PC-3 (cell line): Measurements from ENCODE around the gene CD2AP. TPM values are rescaled to one million over a fixed set of nuclear protein-coding genes. Genes with fewer than 3 reads are reported as not detected.
A peak's percentile ranks its signal among the peaks of the same experiment; 100 is the strongest.

Experiments used
- ATAC-seq: fragments of 200-7000 bp; cut with Tn5 transposase; 2 replicates; pipeline ENCODE4 v1.9.1; 2020; ENCODE audit warnings: mild to moderate bottlenecking, moderate library complexity
- BruUV-seq: library from RNA; stranded (reverse); fragments of 400-500 nt; replicated peaks from 2 replicates; lab custom pipeline; 2021; lab: Mats Ljungman, UMichigan
- CTCF ChIA-PET: fragments of 300-600 bp; sonication (Branson Sonifier 250); formaldehyde crosslinking; loops from one replicate; lab custom pipeline; 2022; ENCODE audit warnings: antibody characterized with exemption; lab: Charles Lee
- POLR2A ChIA-PET: fragments of 300-600 bp; sonication (Branson Sonifier 250); formaldehyde crosslinking; loops from one replicate; lab custom pipeline; 2022; ENCODE audit warnings: antibody characterized with exemption; ENCODE audit not compliant: unreplicated experiment; lab: Charles Lee
- DNase-seq: peaks from one replicate; pipeline ENCODE4 v3.0.0-alpha.2; 2015
- H2AFZ ChIP-seq: fragments of 300-600 bp; sonication (generic); 2 replicates; pipeline ENCODE4 v1.6.0; 2016; ENCODE audit warnings: antibody characterized with exemption, low read length
- H3F3A ChIP-seq: fragments of 300-600 bp; sonication (generic); one replicate; pipeline ENCODE4 v1.6.0; 2017; ENCODE audit warnings: antibody characterized with exemption, low read length, control low read depth, mild to moderate bottlenecking; ENCODE audit not compliant: unreplicated experiment
- H3K27ac ChIP-seq: fragments of 300-600 bp; sonication (generic); 2 replicates; pipeline ENCODE4 v1.5.1; 2016; ENCODE audit warnings: mild to moderate bottlenecking, low read length
- H3K27me3 ChIP-seq: fragments of 300-600 bp; sonication (generic); 2 replicates; pipeline ENCODE4 v1.6.1; 2016; ENCODE audit warnings: low read length, mixed read lengths
- H3K36me3 ChIP-seq: fragments of 300-600 bp; sonication (generic); 2 replicates; pipeline ENCODE4 v1.6.1; 2016; ENCODE audit warnings: low read depth, mixed run types, low read length, mixed read lengths
- H3K4me1 ChIP-seq: fragments of 300-600 bp; sonication (generic); 2 replicates; pipeline ENCODE4 v1.5.1; 2016; ENCODE audit warnings: low read length; ENCODE audit not compliant: insufficient read depth
- H3K4me2 ChIP-seq: fragments of 300-600 bp; sonication (generic); 2 replicates; pipeline ENCODE4 v1.6.0; 2016; ENCODE audit warnings: low read length
- H3K4me3 ChIP-seq: fragments of 300-600 bp; sonication (generic); 2 replicates; pipeline ENCODE4 v1.5.1; 2016; ENCODE audit warnings: mild to moderate bottlenecking, low read length, mixed read lengths
- H3K79me2 ChIP-seq: fragments of 300-600 bp; sonication (generic); 2 replicates; pipeline ENCODE4 v1.6.1; 2017; ENCODE audit warnings: low read length, mixed read lengths
- H3K9ac ChIP-seq: fragments of 300-600 bp; sonication (generic); 2 replicates; pipeline ENCODE4 v1.6.0; 2016; ENCODE audit warnings: mild to moderate bottlenecking, low read length
- H3K9me2 ChIP-seq: fragments of 300-600 bp; sonication (generic); replicated peaks from 2 replicates; pipeline ENCODE4 v1.6.1; 2016; ENCODE audit warnings: mixed run types, low read length, mixed read lengths
- H3K9me3 ChIP-seq: fragments of 300-600 bp; sonication (generic); 2 replicates; pipeline ENCODE4 v1.6.1; 2016; ENCODE audit warnings: low read length, mixed read lengths
- H4K20me1 ChIP-seq: fragments of 300-600 bp; sonication (generic); 2 replicates; pipeline ENCODE4 v1.6.1; 2016; ENCODE audit warnings: low read length, mixed read lengths
- CTCF ChIP-seq: fragments of 300-600 bp; sonication (generic); conservative IDR thresholded peaks from 2 replicates; pipeline ENCODE4 v1.5.1; 2017; ENCODE audit warnings: antibody characterized with exemption, low read depth, mild to moderate bottlenecking, low read length
- EZH2 ChIP-seq: fragments of 300-600 bp; sonication (generic); IDR thresholded peaks from one replicate; pipeline ENCODE4 v1.6.1; 2017; ENCODE audit warnings: antibody characterized with exemption, mild to moderate bottlenecking, low read length; ENCODE audit not compliant: unreplicated experiment
- EZH2phosphoT487 ChIP-seq: fragments of 300-600 bp; sonication (generic); IDR thresholded peaks from 2 replicates; pipeline ENCODE4 v1.6.1; 2018; ENCODE audit warnings: mild to moderate bottlenecking, antibody characterized with exemption, low read length, borderline replicate concordance
- intact Hi-C: fragments of 100-400 bp; cut with micrococcal nuclease; formaldehyde crosslinking; loops from 2 replicates; pipeline ENCODE4 v1.9.0; 2023
- total RNA-seq: library from RNA; depleted of rRNA; stranded (reverse); fragments of >200 nt; gene quantifications from 2 replicates; pipeline ENCODE4 v1.2.3, GENCODE V29; 2014

CD2AP gene
- total RNA-seq, 1 experiment from 2014 or later, result 16.2 TPM

GRCh38 chr6:47661960-47662359 lies 184.4 kb downstream of the CD2AP start:
- no peak overlapping the region for H2AFZ ChIP-seq
- no peak for DNase-seq
- H3K4me1 ChIP-seq, result peaks cover 7% of the 10 kb centered on the region
- no peaks in the 10 kb centered on the region for H3K9me2 ChIP-seq
- H3K79me2 ChIP-seq, result no peaks in the 10 kb centered on the region
- no peaks in the 10 kb centered on the region for H3K9me3 ChIP-seq
- H3K36me3 ChIP-seq, result no peaks in the 10 kb centered on the region
- intact Hi-C loops, result no loop called here
- H3K4me3 ChIP-seq, result no peak overlapping the region
- TF ChIP-seq CTCF (no peak), EZH2phosphoT487 (no peak), EZH2 (no peak)
- BruUV-seq, result no TSS peak
- ChIA-PET CTCF (no interaction called here), POLR2A (no interaction called here)
- H3K9ac ChIP-seq, result no peak overlapping the region
- H4K20me1 ChIP-seq, result no peaks in the 10 kb centered on the region
- ATAC-seq, result no peak
- no peaks in the 10 kb centered on the region for H3F3A ChIP-seq
- no peaks in the 10 kb centered on the region for H3K27me3 ChIP-seq
- no peak overlapping the region for H3K4me2 ChIP-seq
- no peak overlapping the region for H3K27ac ChIP-seq

GRCh38 chr6:47663462-47664216 lies 186.1 kb downstream of the CD2AP start:
- no peak overlapping the region for H3K4me2 ChIP-seq
- H3K27ac ChIP-seq, result no peak overlapping the region
- peaks cover 7% of the 10 kb centered on the region for H3K4me1 ChIP-seq
- no peak overlapping the region for H2AFZ ChIP-seq
- ATAC-seq (no peak), DNase-seq (peak; percentile 32)
- no peaks in the 10 kb centered on the region for H3K9me2 ChIP-seq
- intact Hi-C loops, result no loop called here
- H3K79me2 ChIP-seq, result no peaks in the 10 kb centered on the region
- no peak overlapping the region for H3K4me3 ChIP-seq
- ChIA-PET CTCF (no interaction called here), POLR2A (no interaction called here)
- no peaks in the 10 kb centered on the region for H4K20me1 ChIP-seq
- BruUV-seq, result no TSS peak
- no peak for TF ChIP-seq EZH2
- no peak for TF ChIP-seq CTCF
- TF ChIP-seq EZH2phosphoT487, result no peak
- no peaks in the 10 kb centered on the region for H3K27me3 ChIP-seq
- no peaks in the 10 kb centered on the region for H3F3A ChIP-seq
- no peaks in the 10 kb centered on the region for H3K36me3 ChIP-seq
- H3K9ac ChIP-seq, result no peak overlapping the region
- H3K9me3 ChIP-seq, result no peaks in the 10 kb centered on the region

- Histone ChIP-seq H3F3A (no peaks in the 10 kb centered on the region), H3K9ac (no peak overlapping the region), H3K79me2 (no peaks in the 10 kb centered on the region), H3K27me3 (no peaks in the 10 kb centered on the region), H3K36me3 (no peaks in the 10 kb centered on the region), H3K4me3 (no peak overlapping the region), H3K9me3 (no peaks in the 10 kb centered on the region), H3K4me2 (peak overlapping the region; percentile 63), H4K20me1 (no peaks in the 10 kb centered on the region), H2AFZ (no peak overlapping the region), H3K27ac (no peak overlapping the region), H3K4me1 (peaks cover 9% of the 10 kb centered on the region), H3K9me2 (no peaks in the 10 kb centered on the region)
- TF ChIP-seq CTCF, result no peak
- no peak for TF ChIP-seq EZH2phosphoT487
- no peak for TF ChIP-seq EZH2
- ChIA-PET CTCF (no interaction called here), POLR2A (no interaction called here)
- DNase-seq (peak; percentile 92), ATAC-seq (peak; percentile 93)
- BruUV-seq, result no TSS peak
- intact Hi-C loops, result no loop called here
Observed at GRCh38 chr6:47665112-47665511, 187.5 kb downstream of the CD2AP start.
